ENCODE measurements around the gene FMN2.

FMN2 gene

DNA sequence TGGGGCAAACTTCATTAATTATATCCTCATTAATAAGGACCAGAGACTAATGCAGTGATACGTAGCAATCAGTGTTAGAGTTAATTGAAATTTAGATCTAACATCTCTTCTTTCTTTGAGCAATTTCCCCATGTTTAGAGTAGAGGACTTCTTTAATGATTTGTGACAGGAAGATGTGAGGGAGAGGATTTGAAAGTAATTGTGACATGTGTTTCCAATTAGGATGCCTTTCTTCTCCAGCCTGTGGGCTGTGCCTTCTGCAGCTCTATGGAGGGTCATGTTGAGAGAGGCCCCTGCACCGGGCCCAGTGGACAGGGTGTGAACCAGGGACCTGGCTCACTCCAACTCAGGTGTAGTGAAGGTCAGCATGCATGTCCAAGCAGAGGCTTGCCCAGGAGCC, 417.3 kb downstream of the FMN2 start:
- Histone ChIP-seq H3K36me3 (ENCODE audit: insufficient read depth, low read length) (no peaks in the 10 kb centered on the region), H3K4me1 (ENCODE audit: insufficient read depth, low read length) (no peaks in the 10 kb centered on the region), H3K9ac (ENCODE audit: low read depth, low read length) (no peak overlapping the region), H3K9me3 (ENCODE audit: control insufficient read depth, insufficient read depth, low read length) (no peaks in the 10 kb centered on the region)

DNA sequence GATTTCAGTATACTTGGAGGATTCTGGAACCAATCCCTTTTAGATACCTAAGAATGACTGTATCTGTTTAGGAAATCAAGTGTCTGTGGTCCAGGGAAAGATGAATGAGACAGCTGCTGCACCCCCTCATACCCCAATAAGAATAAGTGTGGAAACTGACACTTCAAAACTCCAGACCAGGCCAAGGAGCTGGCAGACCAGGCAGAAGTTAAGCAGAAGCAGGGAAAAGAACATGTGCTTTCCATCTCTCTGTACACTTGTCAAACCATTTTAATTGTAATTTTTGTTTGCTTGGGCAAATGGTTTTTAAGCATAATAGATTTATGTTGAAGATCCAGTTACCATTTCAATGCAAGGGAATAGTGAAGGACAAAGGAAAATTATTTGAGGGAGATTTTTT, 420.1 kb downstream of the FMN2 start:
- H3K9me3 ChIP-seq (ENCODE audit: control insufficient read depth, insufficient read depth, low read length), result no peaks in the 10 kb centered on the region
- H3K36me3 ChIP-seq (ENCODE audit: insufficient read depth, low read length), result no peaks in the 10 kb centered on the region
- H3K9ac ChIP-seq (ENCODE audit: low read depth, low read length), result no peak overlapping the region
- H3K4me1 ChIP-seq (ENCODE audit: insufficient read depth, low read length), result no peaks in the 10 kb centered on the region

DNA sequence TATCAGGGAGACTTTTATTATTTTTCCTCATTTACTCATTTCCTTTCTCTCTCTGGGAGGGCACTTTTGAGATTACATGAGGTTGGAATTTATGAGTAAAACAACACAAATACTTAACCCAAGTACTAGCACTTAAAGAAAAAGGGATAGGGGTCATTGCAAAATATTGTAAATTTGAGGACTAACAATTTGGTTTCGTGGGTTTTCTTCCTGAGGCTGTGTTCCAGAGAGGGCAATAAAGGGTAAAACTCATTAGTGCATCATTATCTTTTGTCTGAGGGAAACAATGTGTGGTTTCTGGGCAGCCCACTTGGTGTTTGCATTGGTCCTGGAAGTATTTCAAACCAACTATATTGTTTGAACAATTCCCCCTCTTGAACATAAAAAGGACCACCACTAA, 423.8 kb downstream of the FMN2 start:
- no peaks in the 10 kb centered on the region for H3K4me1 ChIP-seq (ENCODE audit: insufficient read depth, low read length)
- H3K9ac ChIP-seq (ENCODE audit: low read depth, low read length), result no peak overlapping the region
- H3K36me3 ChIP-seq (ENCODE audit: insufficient read depth, low read length), result no peaks in the 10 kb centered on the region
- H3K9me3 ChIP-seq (ENCODE audit: control insufficient read depth, insufficient read depth, low read length), result no peaks in the 10 kb centered on the region

DNA sequence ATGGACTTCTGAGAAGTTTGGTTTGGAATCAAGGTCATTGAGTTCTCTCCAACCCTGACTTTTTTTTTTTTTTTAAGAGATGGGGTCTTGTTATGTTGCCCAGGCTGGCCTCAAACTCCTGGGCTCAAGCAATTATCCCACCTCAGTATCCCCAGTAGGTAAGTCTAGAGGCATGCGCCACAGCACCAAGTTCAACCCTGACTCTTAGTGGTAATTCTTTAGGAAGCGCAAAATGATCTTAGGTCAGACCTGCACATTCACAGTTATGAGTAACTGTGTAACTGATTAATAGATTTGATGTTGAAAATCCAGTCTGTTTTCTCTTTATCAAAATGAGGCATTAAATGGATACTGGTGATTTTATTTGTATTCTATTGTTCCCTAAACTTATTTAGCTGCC, 424.4 kb downstream of the FMN2 start:
- Histone ChIP-seq H3K9ac (ENCODE audit: low read depth, low read length) (no peak overlapping the region), H3K4me1 (ENCODE audit: insufficient read depth, low read length) (no peaks in the 10 kb centered on the region), H3K9me3 (ENCODE audit: control insufficient read depth, insufficient read depth, low read length) (no peaks in the 10 kb centered on the region), H3K36me3 (ENCODE audit: insufficient read depth, low read length) (no peaks in the 10 kb centered on the region)

DNA sequence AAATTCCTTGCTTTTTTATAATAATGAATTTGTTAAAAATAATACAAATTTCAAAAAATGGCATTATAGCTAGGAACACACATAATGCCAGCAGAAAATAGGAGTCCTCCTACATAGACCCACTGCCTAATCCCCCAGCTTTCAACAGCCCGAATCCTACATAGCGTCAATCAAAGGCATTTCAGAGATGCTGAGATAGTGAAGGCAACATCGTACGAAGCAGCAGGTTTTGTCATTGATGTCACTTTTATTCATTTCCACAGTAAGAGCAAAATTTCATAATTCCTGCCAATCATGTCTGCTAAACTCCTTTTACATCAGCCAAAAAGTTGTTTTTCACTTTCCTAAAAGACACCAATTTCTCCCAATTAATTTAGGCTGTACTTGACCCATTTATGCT, 426.2 kb downstream of the FMN2 start:
- Histone ChIP-seq H3K9ac (ENCODE audit: low read depth, low read length) (no peak overlapping the region), H3K36me3 (ENCODE audit: insufficient read depth, low read length) (no peaks in the 10 kb centered on the region), H3K9me3 (ENCODE audit: control insufficient read depth, insufficient read depth, low read length) (no peaks in the 10 kb centered on the region), H3K4me1 (ENCODE audit: insufficient read depth, low read length) (peaks cover 2% of the 10 kb centered on the region; the same call in 1 of the 2 replicates)

DNA sequence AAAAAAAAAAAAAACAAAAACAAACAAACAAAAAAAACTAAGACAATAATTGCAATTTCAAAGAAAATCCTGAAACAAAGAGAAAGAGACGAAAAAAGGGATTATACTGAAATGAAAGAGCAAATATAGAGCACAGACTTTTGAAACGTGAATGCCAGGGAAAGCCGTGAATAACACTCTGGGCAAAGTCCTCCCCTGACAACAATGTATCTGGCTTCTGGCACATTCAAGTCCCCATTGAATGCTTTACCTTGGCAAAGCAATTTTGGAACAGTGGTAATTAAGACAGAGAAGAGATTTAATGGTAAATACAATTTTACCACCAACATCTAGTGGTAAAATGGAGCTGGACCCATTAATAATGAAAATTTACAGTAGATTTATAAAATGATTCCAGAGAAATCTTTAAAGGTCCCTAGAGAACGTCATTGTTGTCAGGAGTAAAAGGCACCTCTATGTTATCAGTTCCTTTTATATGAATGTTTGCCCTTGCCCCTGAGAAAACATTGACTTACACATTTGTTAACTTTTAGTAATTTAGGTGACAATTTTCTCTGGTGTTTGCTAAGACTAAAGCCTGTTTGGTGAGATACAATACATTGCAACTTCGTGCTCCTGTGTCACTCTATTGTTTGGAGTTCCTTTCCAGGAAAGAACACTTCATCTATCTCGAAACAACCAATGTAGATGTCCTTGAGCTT, 430.6 kb downstream of the FMN2 start:
- no peaks in the 10 kb centered on the region for H3K9me3 ChIP-seq (ENCODE audit: control insufficient read depth, insufficient read depth, low read length)
- no peaks in the 10 kb centered on the region for H3K36me3 ChIP-seq (ENCODE audit: insufficient read depth, low read length)
- no peak overlapping the region for H3K9ac ChIP-seq (ENCODE audit: low read depth, low read length)
- H3K4me1 ChIP-seq (ENCODE audit: insufficient read depth, low read length), result peaks cover 2% of the 10 kb centered on the region; the same call in 1 of the 2 replicates

DNA sequence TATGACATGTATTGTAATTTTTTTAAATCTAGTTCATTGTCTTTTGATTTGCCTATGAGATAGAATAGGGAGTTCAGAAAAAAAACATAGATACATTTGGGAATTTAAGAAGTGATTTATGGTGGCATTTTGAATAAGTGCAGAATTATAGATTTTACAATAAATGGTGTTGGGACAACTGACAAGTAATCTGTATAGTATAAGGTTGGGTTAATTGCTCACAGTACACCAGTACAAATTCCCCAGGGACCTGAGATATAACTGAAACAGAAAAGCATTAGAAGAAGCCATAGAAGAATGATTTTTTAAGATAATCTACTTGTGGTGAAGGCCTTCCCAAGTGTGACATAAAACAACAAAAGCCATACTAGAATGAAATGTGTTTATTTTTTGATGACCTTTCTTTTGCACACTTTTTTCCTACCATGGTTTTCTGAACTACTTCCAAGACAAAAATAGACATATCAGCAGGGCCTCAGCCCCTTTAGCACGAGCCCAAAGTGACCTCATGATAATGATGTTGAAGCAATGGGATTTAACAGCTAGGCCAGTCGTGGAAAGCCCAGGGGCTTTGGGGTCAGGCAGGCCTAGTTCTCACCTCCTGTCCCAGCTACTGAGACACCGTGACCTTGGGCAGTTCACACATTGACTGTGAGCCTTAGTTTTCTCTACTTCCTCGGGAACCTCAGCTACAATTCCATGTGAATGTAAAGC, 432.8 kb downstream of the FMN2 start:
- no peak overlapping the region for H3K9ac ChIP-seq (ENCODE audit: low read depth, low read length)
- no peaks in the 10 kb centered on the region for H3K9me3 ChIP-seq (ENCODE audit: control insufficient read depth, insufficient read depth, low read length)
- H3K4me1 ChIP-seq (ENCODE audit: insufficient read depth, low read length), result peaks cover 2% of the 10 kb centered on the region; the same call in 1 of the 2 replicates
- H3K36me3 ChIP-seq (ENCODE audit: insufficient read depth, low read length), result no peaks in the 10 kb centered on the region
